DMS79 (cell line): ENCODE measurements around the gene ADCY5.

Source experiments
- DNase-seq: peaks from one replicate; lab custom pipeline; 2025; lab: John Stamatoyannopoulos, UW

Gene ADCY5

DNA sequence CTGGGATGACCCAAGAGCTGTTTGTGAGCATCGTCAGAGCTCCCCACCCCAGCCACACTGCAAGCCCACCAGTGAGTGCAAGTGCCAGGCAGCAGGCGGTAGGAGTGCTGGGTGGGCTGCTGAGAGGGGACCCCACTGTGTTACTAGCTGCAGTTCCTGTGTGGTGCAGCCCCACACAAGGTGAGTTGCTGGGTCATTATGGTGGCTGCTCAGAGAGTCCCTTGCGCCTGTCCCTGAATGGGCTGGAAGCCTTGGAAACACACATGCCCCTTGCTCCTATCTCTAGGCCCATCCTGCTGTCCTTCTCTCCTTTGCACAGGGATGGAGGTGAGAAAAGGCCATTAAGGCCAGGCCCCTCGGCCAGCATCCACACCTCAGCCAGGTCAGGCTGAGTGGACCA lies 163.4 kb downstream of the ADCY5 start:
- DNase-seq = no peak

GRCh38 chr3:123285066-123285465 lies 163.8 kb downstream of the ADCY5 start:
- DNase-seq = no peak

GRCh38 chr3:123284399-123285010 lies 164.4 kb downstream of the ADCY5 start:
- DNase-seq = no peak

- no peak for DNase-seq
Measured at GRCh38 chr3:123283657-123284398, 165.1 kb downstream of the ADCY5 start.

DNA sequence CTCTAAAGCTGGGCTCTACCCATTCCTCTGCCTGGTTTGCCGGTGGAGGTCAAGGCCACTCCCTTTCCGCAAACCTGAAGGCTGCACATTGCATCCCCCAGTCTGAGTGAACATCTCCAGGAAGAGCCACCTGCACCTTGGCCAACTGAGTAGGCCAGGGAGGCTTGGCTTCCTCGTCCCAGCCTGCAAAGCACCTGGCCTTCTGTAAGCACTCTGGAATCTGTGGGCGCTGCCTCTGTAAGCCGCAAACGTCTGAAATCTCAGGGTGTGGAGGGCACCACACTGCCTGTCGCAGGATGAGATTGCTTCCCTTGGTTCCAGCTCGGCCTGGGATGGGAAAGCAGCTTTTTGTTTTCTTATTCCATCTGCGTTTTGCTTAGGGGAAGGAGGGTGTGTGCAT lies 165.8 kb downstream of the ADCY5 start:
- DNase-seq = no peak

GRCh38 chr3:123282461-123282860 lies 166.4 kb downstream of the ADCY5 start:
- DNase-seq = no peak

GRCh38 chr3:123281929-123282328 lies 167.0 kb downstream of the ADCY5 start:
- DNase-seq = no peak

DNA sequence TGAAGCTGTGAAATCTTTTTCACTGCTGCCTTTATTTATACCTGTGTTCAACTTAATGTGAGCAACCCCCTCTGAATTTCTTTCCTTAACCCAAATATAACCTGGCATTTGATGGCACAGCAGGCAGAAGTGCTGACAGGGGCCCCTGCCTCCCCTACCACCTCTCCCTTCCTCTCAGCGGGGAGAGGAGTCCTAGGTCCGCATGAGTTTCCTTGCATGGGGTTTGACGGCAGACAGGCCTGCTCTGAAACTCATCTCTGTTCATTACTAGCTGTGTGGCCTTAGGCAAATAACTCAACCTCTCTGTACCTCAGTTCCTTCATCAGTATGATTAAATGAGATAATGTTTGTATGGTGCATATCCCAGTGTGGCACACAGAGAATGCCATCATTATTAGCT lies 167.5 kb downstream of the ADCY5 start:
- no peak for DNase-seq

DNA sequence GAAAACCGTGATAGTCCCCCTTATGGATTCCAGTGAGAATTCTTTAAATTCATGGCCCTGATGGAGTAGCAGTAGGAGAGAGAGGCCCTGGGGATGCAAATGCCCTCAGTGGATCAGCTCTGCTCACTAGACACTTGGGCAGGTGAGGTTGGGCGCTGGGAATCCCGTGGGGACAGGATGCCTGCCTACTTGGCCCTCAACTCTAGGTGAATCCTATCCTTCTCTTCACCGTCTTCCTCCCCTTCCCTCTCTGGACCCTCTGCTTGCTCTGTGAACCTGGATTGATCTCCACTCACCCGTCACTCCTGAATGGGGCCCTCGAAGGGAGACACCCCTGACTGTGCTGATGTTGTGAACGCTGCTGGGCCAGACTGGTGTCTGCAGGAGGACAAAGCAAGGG lies 169.8 kb downstream of the ADCY5 start:
- no peak for DNase-seq

DNA sequence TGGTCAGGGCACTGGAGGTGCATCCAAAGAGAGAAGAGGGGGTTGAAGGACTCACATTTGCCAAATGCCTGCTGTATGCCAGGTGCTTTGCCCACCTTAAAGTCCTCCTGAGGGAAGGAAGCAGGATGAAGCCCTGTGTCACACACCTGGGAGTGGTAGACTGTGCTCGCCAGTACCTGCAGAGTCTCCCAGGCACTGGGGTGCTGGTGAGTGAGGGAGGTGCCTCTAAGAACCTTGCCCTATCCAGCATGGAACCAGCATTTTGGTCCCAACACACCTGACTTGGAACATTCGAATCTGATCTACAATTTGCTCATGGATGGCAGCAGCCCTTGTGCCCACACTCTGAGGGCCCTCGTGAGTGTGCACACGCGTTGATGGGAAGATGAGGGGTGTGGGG lies 170.4 kb downstream of the ADCY5 start:
- DNase-seq = no peak

DNA sequence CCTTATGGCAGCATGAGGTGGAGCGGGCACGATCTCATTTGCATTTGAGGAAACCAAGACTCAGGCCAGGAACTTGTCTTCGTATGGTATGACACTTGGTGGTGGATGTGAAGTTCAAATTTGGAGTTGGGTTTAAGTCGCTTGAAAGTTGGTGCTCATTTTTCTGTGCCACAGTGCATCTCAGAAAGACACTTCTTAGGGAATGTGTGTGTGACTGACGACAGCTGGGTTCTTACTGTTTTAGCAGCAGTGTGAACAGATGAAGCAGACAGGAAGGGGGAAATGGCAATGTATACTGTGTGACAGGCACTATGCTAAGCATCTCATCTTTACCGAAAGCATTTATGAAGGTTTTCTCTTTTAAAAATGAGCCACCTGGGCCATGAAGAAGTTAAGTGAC lies 171.8 kb downstream of the ADCY5 start:
- DNase-seq = no peak

DNA sequence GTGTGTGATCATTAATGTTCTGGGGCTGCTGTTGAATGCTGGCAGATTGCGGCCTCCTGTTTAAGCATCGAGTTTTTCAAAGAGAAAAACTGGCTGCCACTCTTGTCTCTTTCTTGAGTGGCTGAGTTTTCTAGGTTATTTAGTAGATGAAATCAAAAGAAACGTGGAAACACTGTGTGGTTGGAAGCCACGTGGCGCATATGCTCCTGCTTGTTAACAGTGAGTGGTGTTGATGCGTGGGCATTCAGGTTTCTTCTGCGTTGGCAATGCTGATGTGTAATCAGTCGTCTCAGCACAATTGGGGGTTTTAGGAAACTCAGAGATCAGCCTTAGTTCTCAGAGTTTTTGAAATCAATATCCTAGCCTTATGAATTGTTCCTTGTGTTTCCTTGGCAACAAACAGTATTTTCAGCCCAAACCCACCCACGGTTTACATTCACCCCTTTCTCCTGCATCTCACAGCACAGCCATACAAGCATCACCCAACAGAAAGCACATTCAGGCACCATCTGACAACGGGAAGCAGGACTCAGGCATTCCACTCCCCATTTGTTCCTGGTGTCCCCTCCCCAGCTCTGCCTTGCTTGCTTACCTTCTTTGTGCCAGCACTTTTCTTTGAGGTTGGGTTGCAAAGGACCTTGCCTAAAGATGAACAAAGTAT lies 172.4 kb downstream of the ADCY5 start:
- DNase-seq = no peak

DNA sequence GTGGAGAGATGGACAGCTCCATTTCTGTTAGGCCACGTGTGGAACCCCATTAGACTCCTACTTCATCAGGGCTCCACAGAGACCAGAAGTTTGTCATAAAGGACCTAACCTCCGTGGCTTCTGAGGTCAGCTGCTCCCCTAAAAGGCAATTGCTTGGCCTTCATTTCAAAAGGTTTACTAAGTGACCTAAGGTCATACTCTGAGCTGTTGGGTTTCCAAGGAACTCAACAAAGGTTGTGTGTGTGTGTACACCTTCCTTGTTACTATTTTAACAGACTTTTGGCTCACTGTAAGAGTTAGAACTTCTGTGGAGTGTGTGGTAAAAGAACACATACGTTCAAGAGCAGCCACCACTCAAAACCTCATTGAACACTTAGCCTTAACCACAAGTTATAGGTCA lies 173.2 kb downstream of the ADCY5 start:
- no peak for DNase-seq

DNA sequence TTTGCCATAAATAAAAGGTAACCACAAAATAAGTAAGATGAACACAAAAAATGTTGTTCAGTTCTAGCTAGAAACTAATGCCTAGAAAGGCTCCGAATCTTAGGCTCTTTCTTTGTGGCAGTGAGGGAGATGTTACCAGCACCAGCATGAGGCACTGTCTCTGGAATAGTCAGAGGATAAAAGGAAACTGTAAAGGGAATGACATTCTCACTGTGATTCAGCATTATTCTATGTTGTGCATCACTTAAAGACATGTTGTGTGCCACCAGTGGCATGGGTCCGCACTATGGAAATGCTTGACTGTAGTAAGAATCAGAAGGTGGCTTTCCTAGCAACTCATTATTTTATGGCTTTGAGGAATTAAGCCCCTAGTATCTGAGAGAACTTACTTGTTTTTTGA lies 176.3 kb downstream of the ADCY5 start:
- DNase-seq = no peak

GRCh38 chr3:123271466-123272159 lies 177.3 kb downstream of the ADCY5 start:
- no peak for DNase-seq

- no peak for DNase-seq
Measured at GRCh38 chr3:123270818-123271217, 178.1 kb downstream of the ADCY5 start.

- DNase-seq = no peak
Measured at GRCh38 chr3:123267821-123268220, 181.1 kb downstream of the ADCY5 start.

GRCh38 chr3:123263941-123264340 lies 184.9 kb downstream of the ADCY5 start:
- DNase-seq = no peak

- DNase-seq = no peak
Measured at GRCh38 chr3:123262868-123263267, 186.0 kb downstream of the ADCY5 start.

GRCh38 chr3:123262226-123262625 lies 186.7 kb downstream of the ADCY5 start:
- DNase-seq = no peak

GRCh38 chr3:123261666-123262065 lies 187.2 kb downstream of the ADCY5 start:
- no peak for DNase-seq

GRCh38 chr3:123258811-123259420 lies 190.0 kb downstream of the ADCY5 start:
- peak; percentile 37 for DNase-seq
